ENCODE measurements around the gene CATSPERD. TPM values are rescaled to one million over a fixed set of nuclear protein-coding genes. Genes with fewer than 3 reads are reported as not detected.
"Not testable (repeated sequence)": the region's sequence is repeated elsewhere in the genome, so short reads cannot be mapped to it uniquely, and the experiment has no call there.

The CATSPERD gene
- polyA plus RNA-seq, 2 of the 4 experiments (the other 2 are of a cell fraction), result 0.03 TPM; not detected in 1

DNA sequence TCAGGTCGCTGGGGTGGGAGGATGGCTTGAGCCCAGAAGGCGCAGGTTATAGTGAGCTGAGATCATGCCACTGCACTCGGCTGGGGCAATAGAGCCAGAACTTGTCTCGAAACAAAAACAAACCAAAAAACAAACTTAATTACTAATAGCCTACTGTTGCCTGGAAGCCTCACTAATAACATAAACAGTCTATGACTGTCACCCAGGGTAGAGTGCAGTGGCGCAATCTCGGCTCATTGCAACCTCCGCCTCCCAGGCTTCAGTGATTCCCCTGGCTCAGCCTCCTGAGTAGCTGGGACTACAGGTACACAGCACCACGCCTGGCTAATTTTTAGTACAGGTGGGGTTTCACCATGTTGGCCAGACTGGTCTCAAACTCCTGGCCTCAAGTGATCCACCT, 18.0 kb downstream of the CATSPERD start (continued):
- TF ChIP-seq CHD2 (IDR thresholded peaks at IDR 0.05; ENCODE audit: low read length, partially characterized antibody) (no peak), POLR2A (IDR thresholded peaks at IDR 0.05; ENCODE audit: low read length) (no peak)

DNA sequence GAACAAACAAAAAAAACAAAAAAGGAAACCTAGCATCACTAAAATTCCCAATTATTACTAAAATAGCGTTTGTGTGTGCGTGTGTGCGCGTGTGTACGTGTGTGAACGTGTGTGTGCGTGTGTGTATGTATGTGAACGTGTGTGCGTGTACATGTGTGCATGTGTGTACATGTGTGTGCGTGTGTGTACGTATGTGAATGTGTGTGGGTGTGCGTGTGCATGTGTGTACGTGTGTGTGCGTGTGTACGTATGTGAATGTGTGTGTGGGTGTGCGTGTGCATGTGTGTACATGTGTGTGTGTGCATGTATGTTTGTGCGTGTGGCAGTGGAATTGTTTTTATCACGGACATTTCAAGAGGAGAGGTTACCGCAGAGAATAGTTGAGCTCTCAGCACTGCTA, 21.6 kb downstream of the CATSPERD start:
- no peak overlapping the region for H3K4me3 ChIP-seq
- no peak for DNase-seq (ENCODE audit: low read depth in 1 of 2, low spot score in 1 of 2)
- H3K4me1 ChIP-seq, result no peaks in the 10 kb centered on the region
- 67% methylated on average over 19 of the region's 19 CpGs for whole genome bisulfite sequencing (ENCODE audit: missing lambda C conversion rate)
- ChIA-PET CTCF (no interaction called here), POLR2A (no interaction called here)
- no peak for FAIRE-seq
- TF ChIP-seq GATA3 (IDR thresholded peaks at IDR 0.05; ENCODE audit: borderline replicate concordance) (no peak), MAFK (IDR thresholded peaks at IDR 0.05; ENCODE audit: partially characterized antibody) (no peak), CEBPB (IDR thresholded peaks at IDR 0.05) (no peak), KDM1A (IDR thresholded peaks at IDR 0.05; ENCODE audit: low read depth) (no peak), MAZ (IDR thresholded peaks at IDR 0.05; ENCODE audit: borderline replicate concordance, low read depth, low read length) (no peak), RCOR1 (IDR thresholded peaks at IDR 0.05; ENCODE audit: low read depth, low read length) (no peak), HDAC2 (IDR thresholded peaks at IDR 0.05) (no peak), CBX8 (IDR thresholded peaks at IDR 0.05) (no peak), CBX2 (IDR thresholded peaks at IDR 0.05; ENCODE audit: borderline replicate concordance, low read depth) (no peak), CHD4 (IDR thresholded peaks at IDR 0.05; ENCODE audit: borderline replicate concordance) (no peak), BHLHE40 (IDR thresholded peaks at IDR 0.05; ENCODE audit: low read depth, low read length) (no peak), PHF8 (IDR thresholded peaks at IDR 0.05; ENCODE audit: borderline replicate concordance, low read depth) (no peak), HOXA7 (CRISPR knock-in tag; IDR thresholded peaks at IDR 0.05) (no peak)
- TF ChIP-seq, protein P1, sequence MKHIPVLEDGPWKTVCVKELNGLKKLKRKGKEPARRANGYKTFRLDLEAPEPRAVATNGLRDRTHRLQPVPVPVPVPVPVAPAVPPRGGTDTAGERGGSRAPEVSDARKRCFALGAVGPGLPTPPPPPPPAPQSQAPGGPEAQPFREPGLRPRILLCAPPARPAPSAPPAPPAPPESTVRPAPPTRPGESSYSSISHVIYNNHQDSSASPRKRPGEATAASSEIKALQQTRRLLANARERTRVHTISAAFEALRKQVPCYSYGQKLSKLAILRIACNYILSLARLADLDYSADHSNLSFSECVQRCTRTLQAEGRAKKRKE (CRISPR knock-in tag; IDR thresholded peaks at IDR 0.05; ENCODE audit: low read depth), result no peak
- TF ChIP-seq, protein P2, sequence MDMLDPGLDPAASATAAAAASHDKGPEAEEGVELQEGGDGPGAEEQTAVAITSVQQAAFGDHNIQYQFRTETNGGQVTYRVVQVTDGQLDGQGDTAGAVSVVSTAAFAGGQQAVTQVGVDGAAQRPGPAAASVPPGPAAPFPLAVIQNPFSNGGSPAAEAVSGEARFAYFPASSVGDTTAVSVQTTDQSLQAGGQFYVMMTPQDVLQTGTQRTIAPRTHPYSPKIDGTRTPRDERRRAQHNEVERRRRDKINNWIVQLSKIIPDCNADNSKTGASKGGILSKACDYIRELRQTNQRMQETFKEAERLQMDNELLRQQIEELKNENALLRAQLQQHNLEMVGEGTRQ (IDR thresholded peaks at IDR 0.05), result no peak
- H3K9me3 ChIP-seq, result no peaks in the 10 kb centered on the region
- no peak overlapping the region for H3K27ac ChIP-seq
- H3K4me2 ChIP-seq, result no peak overlapping the region
- no peak for ATAC-seq

DNA sequence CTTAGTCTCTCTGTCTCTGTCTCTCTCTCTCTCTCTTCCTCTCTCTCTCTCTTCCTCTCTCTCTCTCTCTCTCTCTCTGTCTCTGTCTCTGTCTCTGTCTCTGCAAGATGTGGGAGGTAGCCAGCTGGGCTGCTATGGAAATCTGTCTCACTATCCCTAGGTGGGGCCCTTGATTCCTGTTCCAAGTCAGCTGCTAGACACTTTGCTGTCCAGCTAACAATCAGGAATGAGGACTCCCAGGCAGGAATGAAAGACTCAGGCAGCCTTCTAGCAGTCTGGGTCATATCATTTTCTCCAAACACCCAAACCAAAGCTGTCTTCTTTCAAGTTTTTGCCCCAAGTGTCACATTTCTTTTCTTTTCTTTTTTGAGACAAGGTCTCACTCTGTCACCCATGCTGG, 23.2 kb downstream of the CATSPERD start:
- Histone ChIP-seq H3K4me3 (no peak overlapping the region), H3K9me3 (no peaks in the 10 kb centered on the region), H3K4me1 (no peaks in the 10 kb centered on the region), H3K27ac (no peak overlapping the region), H3K4me2 (no peak overlapping the region)
- no peak; a peak in 1 of 6 replicates for ATAC-seq
- CTCF ChIA-PET, result interaction anchor here (1.5 kb wide), 1 partner anchor 22 kb away, joined by 3 read pairs; no protein-coding TSS in a partner anchor
- no peak for FAIRE-seq
- POLR2A ChIA-PET, result no interaction called here
- no peak for TF ChIP-seq HOXB13 (CRISPR knock-in tag; IDR thresholded peaks at IDR 0.05; ENCODE audit: low read depth)
- TF ChIP-seq RARB (CRISPR knock-in tag; IDR thresholded peaks at IDR 0.05), result no peak
- TF ChIP-seq FOXS1 (CRISPR knock-in tag; IDR thresholded peaks at IDR 0.05), result no peak
- no peak for TF ChIP-seq NR3C1 (IDR thresholded peaks at IDR 0.05)
- no peak for TF ChIP-seq REST (IDR thresholded peaks at IDR 0.05)
- no peak for TF ChIP-seq NFE2L2 (conservative IDR thresholded peaks at IDR 0.05; ENCODE audit: low read length)
- TF ChIP-seq MAX (IDR thresholded peaks at IDR 0.05), result no peak
- TF ChIP-seq CEBPB (IDR thresholded peaks at IDR 0.05), result no peak
- TF ChIP-seq HES2 (IDR thresholded peaks at IDR 0.05), result no peak
- TF ChIP-seq TP53 (CRISPR knock-in tag; IDR thresholded peaks at IDR 0.05), result no peak
- TF ChIP-seq RNF2 (IDR thresholded peaks at IDR 0.05; ENCODE audit: borderline replicate concordance, low read depth), result no peak
- no peak for TF ChIP-seq POLR2A (IDR thresholded peaks at IDR 0.05; ENCODE audit: low read length)
- TF ChIP-seq, protein P3, sequence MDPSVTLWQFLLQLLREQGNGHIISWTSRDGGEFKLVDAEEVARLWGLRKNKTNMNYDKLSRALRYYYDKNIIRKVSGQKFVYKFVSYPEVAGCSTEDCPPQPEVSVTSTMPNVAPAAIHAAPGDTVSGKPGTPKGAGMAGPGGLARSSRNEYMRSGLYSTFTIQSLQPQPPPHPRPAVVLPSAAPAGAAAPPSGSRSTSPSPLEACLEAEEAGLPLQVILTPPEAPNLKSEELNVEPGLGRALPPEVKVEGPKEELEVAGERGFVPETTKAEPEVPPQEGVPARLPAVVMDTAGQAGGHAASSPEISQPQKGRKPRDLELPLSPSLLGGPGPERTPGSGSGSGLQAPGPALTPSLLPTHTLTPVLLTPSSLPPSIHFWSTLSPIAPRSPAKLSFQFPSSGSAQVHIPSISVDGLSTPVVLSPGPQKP (IDR thresholded peaks at IDR 0.05; ENCODE audit: low read depth, low read length), result no peak
- no peak for DNase-seq (ENCODE audit: low read depth in 1 of 2, low spot score in 1 of 2)

GRCh38 chr19:5744999-5745398, 24.6 kb downstream of the CATSPERD start:
- H3K4me2 ChIP-seq; H3K9me3 ChIP-seq; CTCF ChIA-PET; POLR2A ChIA-PET; H3K4me3 ChIP-seq; FAIRE-seq; H3K27ac ChIP-seq; ATAC-seq; DNase-seq (ENCODE audit: low read depth in 1 of 2, low spot score in 1 of 2); H3K4me1 ChIP-seq: not testable (repeated sequence)
- WGBS (ENCODE audit: missing lambda C conversion rate), result 84% methylated on average over 10 of the region's 10 CpGs

All from A549 (cell line).